ENCODE measurements around the gene HDAC4. TPM values are rescaled to one million over a fixed set of nuclear protein-coding genes. Genes with fewer than 3 reads are reported as not detected.

HDAC4 gene
- total and polyA plus RNA-seq, 2 of the 8 experiments (the other 6 are each of a cell fraction or from before 2014, with no cell fraction given): 15.4 to 31.5 TPM

- Histone ChIP-seq H3K4me2 (ENCODE audit: insufficient read depth in 1 of 2, low read depth in 2 of 2, low read length in 2 of 2) (no peak overlapping the region), H3K4me1 (replicated peaks in 1 of 4; ENCODE audit: control insufficient read depth in 3 of 4, insufficient read depth in 4 of 4, low read length in 3 of 4) (peaks cover 0 to 6% (median 3%) of the 10 kb centered on the region in 4 experiments; a peak in 5 of 7 replicates), H3K4me3 (ENCODE audit: extremely low read depth in 1 of 4, insufficient read depth in 2 of 4, low read depth in 3 of 4, low read length in 4 of 4) (no peak overlapping the region), H2BK120ac (replicated peaks; ENCODE audit: low read depth, low read length) (no peak overlapping the region), H2BK12ac (ENCODE audit: low read depth, low read length) (no peak overlapping the region), H2BK20ac (ENCODE audit: low read length) (no peak overlapping the region; the same call in 1 of the 2 replicates), H4K91ac (replicated peaks; ENCODE audit: insufficient read length, low read length) (no peak overlapping the region), H3K23me2 (ENCODE audit: low read depth, low read length) (no peaks in the 10 kb centered on the region), H3K56ac (replicated peaks; ENCODE audit: insufficient read length, low read depth, low read length) (no peak overlapping the region), H4K20me1 (replicated peaks in 1 of 2; ENCODE audit: control insufficient read depth in 1 of 2, insufficient read depth in 2 of 2, low read length in 2 of 2) (peaks cover 13 to 20% of the 10 kb centered on the region in 2 experiments), H3K27ac (ENCODE audit: low read depth, low read length) (no peak overlapping the region), H2AK5ac (ENCODE audit: low read depth, low read length) (no peak overlapping the region), H3K14ac (ENCODE audit: insufficient read length) (no peak overlapping the region), H4K5ac (ENCODE audit: insufficient read length, low read depth, low read length) (no peak overlapping the region), H2BK15ac (ENCODE audit: low read length) (no peak overlapping the region), H3K27me3 (replicated peaks in 1 of 4; ENCODE audit: control insufficient read depth in 3 of 4, extremely low read depth in 1 of 4, insufficient read depth in 3 of 4, low read length in 3 of 4) (no peaks in the 10 kb centered on the region; a peak in 1 of 7 replicates), H3K23ac (ENCODE audit: insufficient read length) (no peak overlapping the region), H3K4ac (replicated peaks; ENCODE audit: insufficient read length, low read depth, low read length) (no peak overlapping the region), H4K8ac (ENCODE audit: extremely low read depth, insufficient read depth, low read length) (no peak overlapping the region), H2BK5ac (ENCODE audit: low read depth, low read length) (no peak overlapping the region), H3K9me3 (ENCODE audit: insufficient read depth in 2 of 2, low read depth in 1 of 2, low read length in 1 of 2) (peaks cover 0 to 5% of the 10 kb centered on the region in 2 experiments; a peak in 1 of 4 replicates), H3K79me1 (ENCODE audit: low read depth, low read length) (peaks cover 12% of the 10 kb centered on the region), H3K79me2 (ENCODE audit: control insufficient read depth in 1 of 2, insufficient read depth in 2 of 2, low read length in 2 of 2) (peaks cover 0 to 88% of the 10 kb centered on the region in 2 experiments; a peak in 3 of 4 replicates), H3K18ac (ENCODE audit: extremely low read depth, low read length) (no peak overlapping the region; the same call in 1 of the 2 replicates), H3K36me3 (ENCODE audit: control insufficient read depth in 2 of 4, insufficient read depth in 4 of 4, low read length in 3 of 4) (peaks cover 0 to 6% (median 0%) of the 10 kb centered on the region in 4 experiments; a peak in 1 of 8 replicates), H3K9ac (replicated peaks in 1 of 4; ENCODE audit: extremely low read depth in 1 of 4, low read depth in 3 of 4, low read length in 3 of 4) (no peak overlapping the region), H2AFZ (ENCODE audit: low read length) (no peak overlapping the region)
- 89% methylated on average over 20 of the region's 20 CpGs; no CpG with 5 or more reads in 1 of the 2 experiments for WGBS, 2 experiments (ENCODE audit: extremely low coverage in 1 of 2, insufficient coverage in 1 of 2, insufficient read length in 1 of 2, insufficient replicate concordance in 2 of 2, low coverage in 1 of 2, low lambda C conversion rate in 2 of 2, missing lambda C conversion rate in 1 of 2)
- FAIRE-seq (no peak), DNase-seq (ENCODE audit: low read depth in 1 of 2, low spot score in 2 of 2) (no peak)
- ChIA-PET CTCF (ENCODE audit: partially characterized antibody) (interaction anchor here (1.0 to 2.3 kb wide), 7 partner anchors 10 to 632 kb away, joined by 3 to 6 read pairs (median 4); no protein-coding TSS in a partner anchor), POLR2A (ENCODE audit: partially characterized antibody) (interaction anchor here (1.2 to 1.3 kb wide), 2 partner anchors 10 to 157 kb away, joined by 3 to 4 read pairs; no protein-coding TSS in a partner anchor)
- TF ChIP-seq KDM4A (IDR thresholded peaks at IDR 0.05; ENCODE audit: low read depth, low read length, severe bottlenecking): no peak
- no peak for TF ChIP-seq SRF (IDR thresholded peaks at IDR 0.05; ENCODE audit: low read depth, low read length)
- no peak for TF ChIP-seq CTBP2 (IDR thresholded peaks at IDR 0.05; ENCODE audit: borderline replicate concordance, insufficient read depth, insufficient read length, low read length)
- no peak for TF ChIP-seq GTF2F1 (IDR thresholded peaks at IDR 0.05; ENCODE audit: borderline replicate concordance, low read depth, low read length)
- no peak for TF ChIP-seq SUZ12 (IDR thresholded peaks at IDR 0.05; ENCODE audit: low read length)
- TF ChIP-seq SIX5 (IDR thresholded peaks at IDR 0.05; ENCODE audit: low read depth, low read length): no peak
- no peak for TF ChIP-seq GABPA (IDR thresholded peaks at IDR 0.05; ENCODE audit: borderline replicate concordance, insufficient read depth, low read length)
- no peak for TF ChIP-seq SP1 (IDR thresholded peaks at IDR 0.05; ENCODE audit: low read depth, low read length)
- TF ChIP-seq ATF2 (IDR thresholded peaks at IDR 0.05; ENCODE audit: low read length): no peak
- no peak for TF ChIP-seq MAX (IDR thresholded peaks at IDR 0.05)
Measured at GRCh38 chr2:239359196-239359912, 41.5 kb downstream of the HDAC4 start.

All from H1 (cell line).